ENCODE data around the gene C1orf116. TPM values are rescaled to one million over a fixed set of nuclear protein-coding genes. Genes with fewer than 3 reads are reported as not detected.

The C1orf116 gene
- total and polyA plus RNA-seq, 4 donors, result 0.27 to 0.79 (median 0.46) TPM

DNA sequence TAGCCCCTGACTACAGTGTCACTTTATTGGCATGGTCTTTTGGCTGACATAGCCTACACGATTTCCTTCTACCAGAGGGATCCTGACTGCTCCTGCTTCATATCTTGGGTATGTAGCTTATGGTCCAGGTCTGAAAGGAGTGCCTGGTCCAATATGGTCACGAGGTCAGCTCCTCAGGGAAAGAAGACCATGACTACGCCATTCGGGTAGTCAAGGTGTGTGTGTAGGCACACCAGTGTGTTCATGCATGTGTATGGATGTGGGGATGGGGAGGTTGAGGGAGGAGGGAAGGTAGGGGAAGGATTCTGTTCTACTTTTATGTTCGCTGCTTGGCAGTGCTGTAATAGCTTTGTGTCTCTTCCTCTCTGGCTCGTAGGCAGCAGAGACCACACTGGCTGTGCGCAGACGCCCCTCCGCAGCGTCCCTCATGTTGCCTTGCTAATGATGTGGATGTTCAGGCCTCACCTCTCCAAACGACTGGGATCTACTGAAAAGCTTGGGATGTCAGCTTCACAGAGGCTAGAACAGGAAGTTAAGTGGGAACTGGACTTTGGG lies 46.1 kb upstream of the C1orf116 start:
- WGBS, result 89% methylated on average over 11 of the region's 11 CpGs
- Histone ChIP-seq H3K27me3 (ENCODE audit: control insufficient read depth in 4 of 4, insufficient read depth in 4 of 4, low read length in 3 of 4) (no peaks in the 10 kb centered on the region), H3K36me3 (ENCODE audit: control insufficient read depth in 4 of 4, insufficient read depth in 3 of 4, low read depth in 1 of 4, low read length in 3 of 4) (no peaks in the 10 kb centered on the region), H3K4me3 (ENCODE audit: low read depth in 1 of 3, low read length in 3 of 3) (no peak overlapping the region), H3K4me1 (ENCODE audit: control insufficient read depth in 4 of 4, insufficient read depth in 4 of 4, low read length in 3 of 4) (peaks cover 2 to 11% (median 7%) of the 10 kb centered on the region in 4 donors), H3K9ac (ENCODE audit: low read depth in 1 of 2, low read length in 2 of 2) (no peak overlapping the region), H3K27ac (ENCODE audit: low read depth in 1 of 2, low read length in 2 of 2) (no peak overlapping the region), H3K9me3 (ENCODE audit: control insufficient read depth in 4 of 4, low read length in 3 of 4) (no peaks in the 10 kb centered on the region)
- TF ChIP-seq REST (IDR thresholded peaks at IDR 0.05) (no peak), CTCF (IDR thresholded peaks at IDR 0.05; ENCODE audit: low read depth, low read length, missing input control) (no peak), JUND (IDR thresholded peaks at IDR 0.05) (no peak), RAD21 (IDR thresholded peaks at IDR 0.05) (no peak), EGR1 (IDR thresholded peaks at IDR 0.05; ENCODE audit: low read depth in 2 of 2) (no peak), ATF3 (IDR thresholded peaks at IDR 0.05) (no peak), MAX (IDR thresholded peaks at IDR 0.05) (no peak)
- no peak for DNase-seq (ENCODE audit: low spot score)

DNA sequence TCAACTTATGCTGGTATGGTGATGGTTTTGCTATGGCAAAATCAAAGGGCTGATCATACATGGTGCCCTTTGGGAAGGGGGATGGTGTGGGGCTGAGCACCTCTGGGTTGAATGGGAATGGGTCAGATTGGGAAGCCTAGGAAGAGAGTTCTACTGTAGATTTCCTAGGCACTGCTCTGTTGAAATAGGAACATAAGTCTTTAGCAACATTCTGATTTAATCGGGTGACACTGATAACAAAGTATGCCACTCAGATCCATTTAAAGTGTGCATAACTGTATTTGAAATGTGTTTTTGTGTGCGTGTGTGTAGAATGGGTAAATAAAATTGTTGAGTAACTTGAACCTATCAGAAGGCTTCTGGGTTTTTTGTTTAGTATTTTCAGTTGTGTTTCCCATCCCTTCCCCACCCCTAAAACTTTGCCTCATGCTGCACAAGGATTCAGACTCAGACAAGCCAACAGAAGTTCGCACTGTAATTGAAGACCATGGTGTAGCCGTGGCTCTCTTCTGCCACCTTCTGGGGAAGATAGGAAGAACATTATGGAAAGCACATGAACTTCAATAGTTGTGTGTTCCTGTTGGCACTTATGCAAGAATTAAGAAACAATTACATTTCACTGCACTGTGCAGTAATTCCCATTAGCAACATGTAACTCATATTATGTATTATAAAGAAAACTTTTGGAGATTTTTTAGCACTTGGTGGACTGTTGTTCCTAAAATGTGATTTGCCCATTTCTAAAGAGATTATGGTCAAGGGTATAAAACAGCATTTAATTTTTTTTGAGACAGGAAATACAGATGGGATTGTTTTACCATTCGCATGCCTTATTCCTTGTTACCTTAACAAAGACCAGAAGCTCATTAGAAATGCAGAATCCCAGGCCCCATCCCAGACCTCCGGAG lies 45.2 kb upstream of the C1orf116 start:
- Histone ChIP-seq H3K9me3 (ENCODE audit: control insufficient read depth in 4 of 4, low read length in 3 of 4) (no peaks in the 10 kb centered on the region), H3K4me3 (ENCODE audit: low read depth in 1 of 3, low read length in 3 of 3) (no peak overlapping the region), H3K36me3 (ENCODE audit: control insufficient read depth in 4 of 4, insufficient read depth in 3 of 4, low read depth in 1 of 4, low read length in 3 of 4) (peaks cover 0 to 3% (median 0%) of the 10 kb centered on the region in 4 donors), H3K9ac (ENCODE audit: low read depth in 1 of 2, low read length in 2 of 2) (no peak overlapping the region), H3K27me3 (ENCODE audit: control insufficient read depth in 4 of 4, insufficient read depth in 4 of 4, low read length in 3 of 4) (no peaks in the 10 kb centered on the region), H3K4me1 (ENCODE audit: control insufficient read depth in 4 of 4, insufficient read depth in 4 of 4, low read length in 3 of 4) (peaks cover 2 to 11% (median 7%) of the 10 kb centered on the region in 4 donors), H3K27ac (ENCODE audit: low read depth in 1 of 2, low read length in 2 of 2) (peak overlapping the region; percentile 9 to 14)
- whole genome bisulfite sequencing, result 30% methylated on average over 6 of the region's 6 CpGs
- peak; percentile 78 for DNase-seq (ENCODE audit: low spot score)
- TF ChIP-seq RXRA (IDR thresholded peaks at IDR 0.05), result peak; percentile 56 to 67
- TF ChIP-seq SP1 (IDR thresholded peaks at IDR 0.05), result peak; percentile 18
- TF ChIP-seq, protein P1, sequence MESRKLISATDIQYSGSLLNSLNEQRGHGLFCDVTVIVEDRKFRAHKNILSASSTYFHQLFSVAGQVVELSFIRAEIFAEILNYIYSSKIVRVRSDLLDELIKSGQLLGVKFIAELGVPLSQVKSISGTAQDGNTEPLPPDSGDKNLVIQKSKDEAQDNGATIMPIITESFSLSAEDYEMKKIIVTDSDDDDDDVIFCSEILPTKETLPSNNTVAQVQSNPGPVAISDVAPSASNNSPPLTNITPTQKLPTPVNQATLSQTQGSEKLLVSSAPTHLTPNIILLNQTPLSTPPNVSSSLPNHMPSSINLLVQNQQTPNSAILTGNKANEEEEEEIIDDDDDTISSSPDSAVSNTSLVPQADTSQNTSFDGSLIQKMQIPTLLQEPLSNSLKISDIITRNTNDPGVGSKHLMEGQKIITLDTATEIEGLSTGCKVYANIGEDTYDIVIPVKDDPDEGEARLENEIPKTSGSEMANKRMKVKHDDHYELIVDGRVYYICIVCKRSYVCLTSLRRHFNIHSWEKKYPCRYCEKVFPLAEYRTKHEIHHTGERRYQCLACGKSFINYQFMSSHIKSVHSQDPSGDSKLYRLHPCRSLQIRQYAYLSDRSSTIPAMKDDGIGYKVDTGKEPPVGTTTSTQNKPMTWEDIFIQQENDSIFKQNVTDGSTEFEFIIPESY (IDR thresholded peaks at IDR 0.05), result peak; percentile 22
- peak; percentile 17 for TF ChIP-seq FOXA2 (IDR thresholded peaks at IDR 0.05)
- TF ChIP-seq YY1 (IDR thresholded peaks at IDR 0.05), result peak; percentile 58
- TF ChIP-seq REST (IDR thresholded peaks at IDR 0.05), result peak; percentile 57
- TF ChIP-seq HNF4G (IDR thresholded peaks at IDR 0.05), result no peak
- no peak for TF ChIP-seq EGR1 (IDR thresholded peaks at IDR 0.05; ENCODE audit: low read depth in 2 of 2)
- TF ChIP-seq FOXA1 (IDR thresholded peaks at IDR 0.05), result no peak
- TF ChIP-seq ATF3 (IDR thresholded peaks at IDR 0.05), result no peak
- TF ChIP-seq CTCF (IDR thresholded peaks at IDR 0.05; ENCODE audit: low read depth, low read length, missing input control), result peak; percentile 91
